H1 (cell line): ENCODE results near the gene PBX1. TPM values are rescaled to one million over a fixed set of nuclear protein-coding genes. Genes with fewer than 3 reads are reported as not detected.
A peak's percentile ranks its signal among the peaks of the same experiment; 100 is the strongest.

Experiments
- ASH2L ChIP-seq: fragments of 200-600, 300-600 bp; sonication (generic); IDR thresholded peaks from one replicate; pipeline ENCODE4 v1.7.1; 2017; ENCODE audit warnings: low read length
- BRCA1 ChIP-seq: IDR thresholded peaks from 2 replicates; pipeline ENCODE4 v1.6.1; 2012; ENCODE audit warnings: low read depth, low read length, improper control_type of control experiment
- CHD2 ChIP-seq: IDR thresholded peaks from 2 replicates; pipeline ENCODE4 v1.6.1; 2012; ENCODE audit warnings: low read length, improper control_type of control experiment
- CTBP2 ChIP-seq: IDR thresholded peaks from 2 replicates; pipeline ENCODE4 v1.7.0; 2011; ENCODE audit warnings: borderline replicate concordance, mild to moderate bottlenecking, moderate library complexity, mixed read lengths, low read length; ENCODE audit not compliant: insufficient read depth, insufficient read length
- EGR1 ChIP-seq: IDR thresholded peaks from 2 replicates; pipeline ENCODE4 v1.6.1; 2011; ENCODE audit warnings: low read depth, low read length, borderline replicate concordance
- EP300 ChIP-seq, 2 experiments: IDR thresholded peaks; 1 replicate in 1 of 2; 2 replicates in 1 of 2; pipeline ENCODE4 v1.6.1; 2011 to 2012; ENCODE audit warnings: low read depth in 2 of 2, low read length in 2 of 2, mild to moderate bottlenecking in 2 of 2, borderline replicate concordance in 1 of 2, inconsistent platforms in 1 of 2, moderate library complexity in 1 of 2
- PHF8 ChIP-seq: fragments of 200-600 bp; sonication (generic); conservative IDR thresholded peaks from 2 replicates; pipeline ENCODE4 v1.7.1; 2012; ENCODE audit warnings: low read depth, mild to moderate bottlenecking, inconsistent platforms, low read length, moderate library complexity
- POLR2A ChIP-seq, 2 experiments: IDR thresholded peaks; 1 replicate in 1 of 2; 2 replicates in 1 of 2; pipeline ENCODE4 v1.6.1; 2011; ENCODE audit warnings: low read depth in 2 of 2, low read length in 2 of 2, mild to moderate bottlenecking in 2 of 2; ENCODE audit errors: control extremely low read depth in 1 of 2
- POLR2AphosphoS5 ChIP-seq: IDR thresholded peaks from 2 replicates; pipeline ENCODE4 v1.6.1; 2011; ENCODE audit warnings: low read depth, low read length
- SUZ12 ChIP-seq: fragments of 200-600 bp; sonication (generic); IDR thresholded peaks from 2 replicates; pipeline ENCODE4 v1.6.1; 2012; ENCODE audit warnings: mild to moderate bottlenecking, inconsistent platforms, low read length, moderate library complexity, mixed read lengths
- TCF12 ChIP-seq: IDR thresholded peaks from 2 replicates; pipeline ENCODE4 v1.6.1; 2011; ENCODE audit warnings: low read depth, mild to moderate bottlenecking, low read length
- polyA plus RNA-seq, 7 experiments: library from polyadenylated mRNA; depleted of rRNA in 3 of 7; stranded (reverse) in 5 of 7; unstranded in 2 of 7; fragments of >200 nt in 5 of 7; fragments of 200-250 nt in 2 of 7; gene quantifications; 1 replicate in 5 of 7; 2 replicates in 1 of 7; 4 replicates in 1 of 7; pipeline versions ENCODE4 v1.2.1 to v1.2.3, GENCODE V29; 2011 to 2013; ENCODE audit warnings: missing spikeins in 2 of 7, mixed read lengths in 2 of 7
- total RNA-seq: library from RNA; stranded (reverse); fragmentation: NEBNext Ultra II Directional; extraction: Animal tissue kit (Norgen Biotek cat#: 25700); gene quantifications from 2 replicates; pipeline ENCODE4 v1.2.1, GENCODE V29; 2021

PBX1 gene
- total and polyA plus RNA-seq, 2 of the 8 experiments (the other 6 are each of a cell fraction or from before 2014, with no cell fraction given), result 87.4 to 124 TPM

GRCh38 chr1:164602101-164602422 lies 43.1 kb downstream of the PBX1 start (continued):
- TF ChIP-seq ASH2L (peak; percentile 78), CHD2 (peak; percentile 39; the same call in 1 of the 2 replicates), POLR2AphosphoS5 (no peak), POLR2A (IDR thresholded peaks at IDR 0.05; ENCODE audit: control extremely low read depth in 1 of 2, low read depth in 2 of 2, low read length in 2 of 2) (peak in 1 of 2 experiments; percentile 24; a peak in 1 of 3 replicates), BRCA1 (0 out of 2 replicates have a peak, but pooled peaks have one; percentile 35), CTBP2 (no peak), SUZ12 (no peak), EGR1 (0 out of 2 replicates have a peak, but pooled peaks have one; percentile 5), TCF12 (peak; percentile 40; the same call in 1 of the 2 replicates), PHF8 (no peak), EP300 (IDR thresholded peaks at IDR 0.05; ENCODE audit: borderline replicate concordance in 1 of 2, low read depth in 2 of 2, low read length in 2 of 2) (peak in 1 of 2 experiments; percentile 75; a peak in 1 of 3 replicates)
- TF ChIP-seq, all 59 proteins: peak for 12
